Measurements from ENCODE around the gene CEP57L1. TPM values are rescaled to one million over a fixed set of nuclear protein-coding genes. Genes with fewer than 3 reads are reported as not detected.

CEP57L1 gene
- total and polyA plus RNA-seq, 2 experiments from 2014 or later = 17.1 to 20.2 TPM

- TF ChIP-seq REST (IDR thresholded peaks at IDR 0.05; ENCODE audit: unreplicated experiment) = no peak
- TF ChIP-seq JUNB (IDR thresholded peaks at IDR 0.05; ENCODE audit: unreplicated experiment) = no peak
- no peak for TF ChIP-seq ZNF114 (CRISPR knock-in tag; IDR thresholded peaks at IDR 0.05)
- no peak for TF ChIP-seq EZH2 (IDR thresholded peaks at IDR 0.05; ENCODE audit: low read depth, unreplicated experiment)
Measured at GRCh38 chr6:109071125-109071917, 24.0 kb upstream of the CEP57L1 start (continued).

DNA sequence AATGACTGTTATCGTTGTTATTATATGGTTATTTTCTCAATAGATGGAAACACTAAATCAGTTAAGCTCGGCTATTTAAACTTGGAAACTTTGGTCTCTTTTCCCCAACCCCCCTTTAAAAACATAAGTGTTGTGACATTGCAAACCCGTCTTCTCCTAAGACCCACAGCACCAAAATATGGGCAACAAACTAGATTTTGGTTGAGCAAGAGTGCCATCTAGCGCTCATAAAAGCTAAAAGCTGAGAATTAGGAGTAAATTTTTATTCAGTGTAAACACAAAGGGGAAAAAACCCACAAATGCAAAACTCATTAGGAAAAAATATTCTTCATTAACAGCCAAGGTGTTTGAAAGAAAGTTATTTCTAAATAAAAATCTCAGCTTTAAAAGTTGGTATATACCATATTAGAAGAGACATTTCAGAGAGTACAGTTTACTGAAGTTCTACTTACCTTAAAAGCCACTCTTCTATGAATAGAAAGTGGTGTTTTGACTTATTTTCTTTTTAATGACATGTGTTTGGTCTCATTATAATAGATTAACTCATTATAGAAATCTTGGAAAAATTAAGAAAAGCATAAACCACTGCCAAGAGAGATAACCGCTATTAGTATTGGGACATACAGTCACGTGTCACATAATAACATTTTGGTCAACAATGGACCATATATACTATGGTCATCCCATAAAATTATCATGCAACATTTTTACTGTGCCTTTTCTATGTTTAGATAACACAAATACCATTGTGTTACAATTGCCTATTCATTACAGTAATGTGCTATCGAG is 21.8 kb upstream of the CEP57L1 start:
- peak; percentile 60 for ATAC-seq
- H3K27me3 Mint-ChIP-seq (ENCODE audit: insufficient read depth, low read depth, poor library complexity) = no peaks in the 10 kb centered on the region
- DNase-seq (ENCODE audit: low spot score) = peak; percentile 86

More for the DNA sequence above, 21.8 kb upstream of the CEP57L1 start:
- Histone ChIP-seq H3K27me3 (ENCODE audit: insufficient read depth) (no peaks in the 10 kb centered on the region), H4K20me1 (replicated peaks; ENCODE audit: insufficient read depth) (no peaks in the 10 kb centered on the region), H3K4me1 (ENCODE audit: insufficient read depth) (no peaks in the 10 kb centered on the region), H3K4me2 (no peak overlapping the region), H3K36me3 (ENCODE audit: insufficient read depth) (no peaks in the 10 kb centered on the region), H3K27ac (ENCODE audit: low read depth) (no peak overlapping the region), H3K79me2 (replicated peaks; ENCODE audit: insufficient read depth) (no peaks in the 10 kb centered on the region), H3K4me3 (no peak overlapping the region), H3F3A (replicated peaks; ENCODE audit: low read depth) (no peaks in the 10 kb centered on the region), H2AFZ (no peak overlapping the region), H3K9me2 (ENCODE audit: insufficient read depth) (no peaks in the 10 kb centered on the region)
- Mint-ChIP-seq H3K36me3 (ENCODE audit: low read depth) (no peaks in the 10 kb centered on the region), H3K9me3 (no peaks in the 10 kb centered on the region), H3K4me3 (no peak overlapping the region), H3K4me1 (peaks cover 5% of the 10 kb centered on the region; the same call in 2 of the 3 replicates), H3K27ac (no peak overlapping the region)
- TF ChIP-seq, protein P1, sequence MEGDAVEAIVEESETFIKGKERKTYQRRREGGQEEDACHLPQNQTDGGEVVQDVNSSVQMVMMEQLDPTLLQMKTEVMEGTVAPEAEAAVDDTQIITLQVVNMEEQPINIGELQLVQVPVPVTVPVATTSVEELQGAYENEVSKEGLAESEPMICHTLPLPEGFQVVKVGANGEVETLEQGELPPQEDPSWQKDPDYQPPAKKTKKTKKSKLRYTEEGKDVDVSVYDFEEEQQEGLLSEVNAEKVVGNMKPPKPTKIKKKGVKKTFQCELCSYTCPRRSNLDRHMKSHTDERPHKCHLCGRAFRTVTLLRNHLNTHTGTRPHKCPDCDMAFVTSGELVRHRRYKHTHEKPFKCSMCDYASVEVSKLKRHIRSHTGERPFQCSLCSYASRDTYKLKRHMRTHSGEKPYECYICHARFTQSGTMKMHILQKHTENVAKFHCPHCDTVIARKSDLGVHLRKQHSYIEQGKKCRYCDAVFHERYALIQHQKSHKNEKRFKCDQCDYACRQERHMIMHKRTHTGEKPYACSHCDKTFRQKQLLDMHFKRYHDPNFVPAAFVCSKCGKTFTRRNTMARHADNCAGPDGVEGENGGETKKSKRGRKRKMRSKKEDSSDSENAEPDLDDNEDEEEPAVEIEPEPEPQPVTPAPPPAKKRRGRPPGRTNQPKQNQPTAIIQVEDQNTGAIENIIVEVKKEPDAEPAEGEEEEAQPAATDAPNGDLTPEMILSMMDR (conservative IDR thresholded peaks at IDR 0.05; ENCODE audit: low read depth in 2 of 2) = peak; percentile 77 to 80
- TF ChIP-seq ZNF331 (CRISPR knock-in tag; IDR thresholded peaks at IDR 0.05; ENCODE audit: low read depth) = no peak

All from GM23338 (cell line).